PFSK-1 (cell line): ENCODE data around the gene FAM120AOS.

Experiments
- FOXP2 ChIP-seq: optimal IDR thresholded peaks from 2 replicates; pipeline ENCODE3; 2011; ENCODE audit warnings: borderline replicate concordance, control low read depth, inconsistent platforms; ENCODE audit not compliant: insufficient read depth; ENCODE audit errors: extremely low read length, extremely low read depth
- POLR2AphosphoS5 ChIP-seq: IDR thresholded peaks from 2 replicates; pipeline ENCODE4 v1.6.1; 2012; ENCODE audit warnings: low read depth, mild to moderate bottlenecking, control low read depth, low read length, moderate library complexity
- SIN3A ChIP-seq: IDR thresholded peaks from 2 replicates; pipeline ENCODE4 v1.6.1; 2012; ENCODE audit warnings: mild to moderate bottlenecking, low read length, moderate library complexity, borderline replicate concordance; ENCODE audit not compliant: insufficient read depth
- TAF1 ChIP-seq: IDR thresholded peaks from 2 replicates; pipeline ENCODE4 v1.6.1; 2012; ENCODE audit warnings: low read length, control low read depth, borderline replicate concordance; ENCODE audit not compliant: insufficient read depth
- TF ChIP-seq, protein P1 (sequence below), 2 experiments: IDR thresholded peaks; 2 replicates each; pipeline versions ENCODE4 v1.6.1 to v1.8.0; 2011 to 2012; ENCODE audit warnings: low read depth in 2 of 2, low read length in 2 of 2, control low read depth in 1 of 2, inconsistent platforms in 1 of 2, mild to moderate bottlenecking in 1 of 2, moderate library complexity in 1 of 2; ENCODE audit not compliant: insufficient read depth in 1 of 2

FAM120AOS gene

DNA sequence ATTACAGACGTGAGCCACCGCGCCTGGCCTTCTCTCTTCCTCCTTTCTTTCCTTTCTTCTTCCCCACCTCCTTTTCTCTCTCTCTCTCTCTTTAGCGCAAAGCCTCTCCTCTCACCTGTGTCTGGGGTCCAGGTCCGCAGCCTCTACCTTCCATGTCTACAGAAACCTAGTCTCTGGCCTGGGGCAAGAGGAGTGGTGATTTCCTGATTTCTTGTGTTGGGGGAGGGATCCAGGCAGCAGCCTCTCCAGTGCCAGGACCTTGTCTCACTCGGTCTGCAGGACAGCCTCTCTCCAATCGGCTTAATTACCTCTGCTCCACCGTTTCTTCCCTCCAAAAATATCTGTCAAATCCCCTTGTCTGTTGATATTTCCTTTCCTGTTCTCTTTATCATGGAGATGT, 18.0 kb downstream of the FAM120AOS start:
- no peak for TF ChIP-seq TAF1
- TF ChIP-seq SIN3A: no peak

DNA sequence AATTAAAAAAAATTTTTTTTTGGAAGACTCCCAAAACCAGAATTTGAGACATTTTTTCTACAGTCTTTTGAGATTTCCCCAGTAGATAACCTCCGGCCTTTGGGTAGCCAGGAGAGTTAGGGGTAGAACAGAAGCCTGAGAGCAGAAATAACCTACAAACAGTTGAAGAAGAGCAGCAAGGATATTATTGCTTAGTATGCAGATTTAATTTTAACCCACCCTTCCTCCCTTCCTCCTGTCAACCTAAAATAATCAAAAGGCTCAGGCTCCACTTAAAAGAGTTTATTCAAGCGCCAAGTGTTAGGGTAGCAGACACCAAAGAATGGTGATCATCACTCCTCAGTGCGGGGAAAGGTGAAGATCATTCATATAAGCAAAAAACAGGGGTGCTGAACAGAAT, 19.3 kb downstream of the FAM120AOS start:
- TF ChIP-seq SIN3A (no peak), TAF1 (no peak), FOXP2 (no peak), POLR2AphosphoS5 (no peak)
- TF ChIP-seq, protein P1, sequence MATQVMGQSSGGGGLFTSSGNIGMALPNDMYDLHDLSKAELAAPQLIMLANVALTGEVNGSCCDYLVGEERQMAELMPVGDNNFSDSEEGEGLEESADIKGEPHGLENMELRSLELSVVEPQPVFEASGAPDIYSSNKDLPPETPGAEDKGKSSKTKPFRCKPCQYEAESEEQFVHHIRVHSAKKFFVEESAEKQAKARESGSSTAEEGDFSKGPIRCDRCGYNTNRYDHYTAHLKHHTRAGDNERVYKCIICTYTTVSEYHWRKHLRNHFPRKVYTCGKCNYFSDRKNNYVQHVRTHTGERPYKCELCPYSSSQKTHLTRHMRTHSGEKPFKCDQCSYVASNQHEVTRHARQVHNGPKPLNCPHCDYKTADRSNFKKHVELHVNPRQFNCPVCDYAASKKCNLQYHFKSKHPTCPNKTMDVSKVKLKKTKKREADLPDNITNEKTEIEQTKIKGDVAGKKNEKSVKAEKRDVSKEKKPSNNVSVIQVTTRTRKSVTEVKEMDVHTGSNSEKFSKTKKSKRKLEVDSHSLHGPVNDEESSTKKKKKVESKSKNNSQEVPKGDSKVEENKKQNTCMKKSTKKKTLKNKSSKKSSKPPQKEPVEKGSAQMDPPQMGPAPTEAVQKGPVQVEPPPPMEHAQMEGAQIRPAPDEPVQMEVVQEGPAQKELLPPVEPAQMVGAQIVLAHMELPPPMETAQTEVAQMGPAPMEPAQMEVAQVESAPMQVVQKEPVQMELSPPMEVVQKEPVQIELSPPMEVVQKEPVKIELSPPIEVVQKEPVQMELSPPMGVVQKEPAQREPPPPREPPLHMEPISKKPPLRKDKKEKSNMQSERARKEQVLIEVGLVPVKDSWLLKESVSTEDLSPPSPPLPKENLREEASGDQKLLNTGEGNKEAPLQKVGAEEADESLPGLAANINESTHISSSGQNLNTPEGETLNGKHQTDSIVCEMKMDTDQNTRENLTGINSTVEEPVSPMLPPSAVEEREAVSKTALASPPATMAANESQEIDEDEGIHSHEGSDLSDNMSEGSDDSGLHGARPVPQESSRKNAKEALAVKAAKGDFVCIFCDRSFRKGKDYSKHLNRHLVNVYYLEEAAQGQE (IDR thresholded peaks at IDR 0.05; ENCODE audit: insufficient read depth in 1 of 2, low read depth in 2 of 2, low read length in 2 of 2): no peak

DNA sequence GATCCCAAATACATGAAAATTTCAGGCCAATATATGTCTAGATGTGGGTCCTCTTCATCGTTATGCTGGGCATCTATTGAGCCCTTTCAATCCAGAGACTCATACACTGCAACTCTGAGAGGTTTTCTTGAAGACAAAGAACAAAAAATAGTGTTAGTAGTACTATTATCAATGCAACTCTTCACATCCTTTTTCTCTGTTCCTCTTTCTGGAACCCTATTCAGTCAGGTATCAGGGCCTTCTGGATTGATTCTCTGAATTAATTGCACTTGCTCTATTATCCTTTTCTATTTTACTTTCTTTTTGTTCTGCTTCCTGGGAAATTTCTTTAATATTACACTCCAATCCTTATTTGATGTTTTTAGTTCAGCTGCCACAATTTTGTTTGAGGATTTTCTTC, 20.4 kb downstream of the FAM120AOS start:
- TF ChIP-seq POLR2AphosphoS5: no peak
- TF ChIP-seq, protein P1 (IDR thresholded peaks at IDR 0.05; ENCODE audit: insufficient read depth in 1 of 2, low read depth in 2 of 2, low read length in 2 of 2): no peak
- no peak for TF ChIP-seq TAF1
- TF ChIP-seq FOXP2: no peak
- no peak for TF ChIP-seq SIN3A

DNA sequence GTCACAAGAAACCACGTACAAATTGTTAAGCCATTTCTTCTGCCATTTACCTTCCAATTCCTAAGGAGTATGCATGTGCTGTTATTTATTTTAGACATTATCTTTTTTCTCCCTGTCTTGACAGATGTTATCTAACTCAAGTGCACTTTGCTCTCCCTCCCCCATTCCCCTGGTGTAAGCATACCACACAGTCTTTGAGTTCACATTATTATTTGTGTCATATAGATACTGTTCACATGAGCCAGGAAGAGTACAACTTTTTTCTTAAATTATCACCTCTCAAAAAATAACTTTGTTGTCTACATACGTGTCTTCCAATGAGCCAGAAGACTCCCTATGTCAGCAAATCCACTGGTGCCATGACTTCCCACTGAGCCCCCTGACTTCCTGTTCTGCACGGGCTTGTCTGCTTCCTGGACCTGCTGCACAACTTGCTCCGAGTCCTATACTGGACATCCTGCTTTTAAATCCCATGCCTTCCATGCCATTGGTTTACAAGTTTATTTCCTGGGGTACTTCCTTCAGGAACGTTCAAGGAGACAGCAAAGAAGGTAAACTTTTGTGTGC, 21.8 kb downstream of the FAM120AOS start:
- TF ChIP-seq FOXP2: no peak
- no peak for TF ChIP-seq TAF1
- TF ChIP-seq, protein P1 (IDR thresholded peaks at IDR 0.05; ENCODE audit: insufficient read depth in 1 of 2, low read depth in 2 of 2, low read length in 2 of 2): no peak
- TF ChIP-seq SIN3A: no peak
- TF ChIP-seq POLR2AphosphoS5: no peak

DNA sequence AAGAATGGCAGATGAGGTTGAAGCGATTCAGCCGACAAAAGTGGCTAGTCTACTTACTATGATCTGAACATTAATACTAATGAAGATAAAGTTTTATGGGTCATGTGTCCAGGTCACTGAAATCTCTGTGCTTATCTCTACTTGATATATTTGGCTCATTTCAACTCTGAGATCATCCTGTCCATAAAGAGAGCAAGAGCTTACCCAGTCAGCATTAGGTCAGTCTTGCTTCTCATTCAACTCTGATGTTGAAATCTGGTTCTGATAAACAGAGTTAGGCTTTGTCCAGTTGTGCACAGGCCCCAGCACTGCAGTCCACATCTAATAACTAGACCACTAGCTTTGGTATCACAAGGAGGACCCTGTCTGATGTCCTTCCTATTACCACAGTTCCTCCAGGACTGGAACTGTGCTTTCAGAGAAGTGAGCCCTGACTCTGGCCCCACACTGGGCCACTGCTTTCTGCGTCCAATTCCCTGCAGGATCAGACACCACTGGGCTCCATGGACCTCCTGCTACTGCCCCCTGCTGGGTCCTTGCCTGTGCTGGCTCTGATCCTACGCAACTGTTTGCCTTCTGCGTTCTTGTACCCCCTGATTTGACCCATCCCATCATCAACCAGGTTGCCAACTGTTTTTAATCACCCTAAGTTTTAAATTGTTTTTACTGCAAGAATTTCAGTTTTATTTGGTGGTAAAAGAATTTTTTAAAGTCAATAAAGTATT, 25.6 kb downstream of the FAM120AOS start:
- TF ChIP-seq TAF1 (no peak), POLR2AphosphoS5 (no peak), SIN3A (no peak), FOXP2 (no peak)
- TF ChIP-seq, protein P1 (IDR thresholded peaks at IDR 0.05; ENCODE audit: insufficient read depth in 1 of 2, low read depth in 2 of 2, low read length in 2 of 2): no peak
